GM18519 (cell line): ENCODE results near the gene AAK1.
"Not testable (repeated sequence)": the region's sequence is repeated elsewhere in the genome, so short reads cannot be mapped to it uniquely, and the experiment has no call there.

Source experiments
- ATAC-seq: cut with Tn5 transposase; IDR thresholded peaks from one replicate; pipeline ENCODE4 v1.9.1; 2021; ENCODE audit warnings: mild to moderate bottlenecking, moderate library complexity; ENCODE audit not compliant: unreplicated experiment, low FRiP score

AAK1 gene

DNA sequence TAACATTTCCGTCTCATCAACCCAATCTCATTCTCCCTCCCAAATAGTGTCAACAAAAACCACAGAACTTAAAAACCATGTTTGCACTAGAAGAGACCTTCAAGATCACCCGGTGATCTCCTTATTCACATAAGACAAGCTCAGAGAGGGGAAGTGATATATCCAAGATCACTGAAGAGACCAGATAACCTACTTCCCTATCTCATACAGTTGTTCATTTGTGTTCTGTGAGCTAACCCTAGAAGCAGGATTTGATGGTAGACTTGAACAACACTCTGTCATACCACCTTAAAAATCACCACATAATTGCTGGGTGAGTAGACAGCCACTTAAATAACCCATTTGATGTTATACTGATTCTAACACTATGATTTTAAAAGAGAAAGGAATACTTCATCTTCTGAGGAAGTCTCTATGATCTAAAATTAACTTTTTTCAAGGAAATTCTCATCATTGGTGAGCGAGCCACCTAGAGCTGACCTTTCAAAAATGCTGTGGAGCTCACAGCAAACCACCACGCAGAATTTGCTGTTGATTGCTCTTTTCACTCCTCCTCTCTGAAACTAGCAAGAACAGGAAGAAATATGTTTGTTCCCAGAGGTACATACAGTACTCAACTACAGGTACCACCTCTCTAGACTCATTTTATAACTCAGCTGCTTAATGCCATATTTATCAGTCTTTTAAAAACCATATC is 15.1 kb downstream of the AAK1 start:
- ATAC-seq, result no peak

DNA sequence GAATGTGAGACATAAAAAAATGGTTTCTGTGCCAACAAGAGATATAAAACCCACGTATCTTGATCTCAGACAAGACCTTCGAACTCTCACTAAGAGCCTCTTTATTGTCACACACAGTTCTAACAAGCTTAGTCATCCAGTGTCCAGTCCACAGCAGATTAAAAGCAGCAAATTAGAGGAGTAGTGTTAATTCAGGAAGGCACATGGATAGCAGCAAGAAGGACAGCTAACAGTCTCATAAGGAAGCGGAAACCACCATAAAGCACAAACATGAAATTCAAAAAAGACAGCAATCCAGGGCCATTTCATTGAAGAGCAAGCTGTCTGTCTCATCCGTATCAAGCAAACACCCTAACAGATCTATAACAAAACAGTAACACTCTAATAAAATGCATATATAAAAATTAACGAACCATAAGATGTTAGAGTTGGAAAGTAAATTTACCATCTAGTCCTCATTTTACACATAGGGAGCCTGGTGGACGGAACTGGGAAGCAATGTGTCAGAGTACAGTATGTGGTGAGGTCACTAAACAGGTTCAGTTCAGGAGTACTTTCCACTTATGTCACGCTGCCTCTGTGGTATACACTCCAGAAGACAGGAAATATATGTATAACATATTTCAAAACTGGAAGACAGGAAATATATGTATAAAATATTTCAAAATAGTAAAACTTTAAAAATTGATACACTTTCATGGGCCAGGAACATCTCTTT is 18.3 kb downstream of the AAK1 start:
- no peak for ATAC-seq

DNA sequence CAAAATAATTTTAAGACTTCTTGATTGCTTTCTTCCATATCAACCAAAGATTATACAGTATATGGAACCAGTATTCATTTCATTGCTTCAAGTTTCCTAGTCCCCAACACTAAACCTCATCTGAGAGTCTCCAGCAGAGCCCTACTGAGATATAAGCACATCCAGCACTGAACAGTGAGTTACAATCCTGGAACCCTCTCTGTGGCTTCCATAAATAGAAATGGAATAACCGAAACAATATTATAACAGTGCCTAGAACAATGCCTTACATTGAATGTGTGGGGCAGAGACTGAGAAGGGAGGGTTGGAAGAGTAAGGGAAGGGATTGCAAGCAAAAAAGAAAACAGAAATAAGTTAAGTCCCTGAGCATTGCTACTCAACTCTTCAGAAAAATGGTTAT is 18.9 kb downstream of the AAK1 start:
- no peak for ATAC-seq

DNA sequence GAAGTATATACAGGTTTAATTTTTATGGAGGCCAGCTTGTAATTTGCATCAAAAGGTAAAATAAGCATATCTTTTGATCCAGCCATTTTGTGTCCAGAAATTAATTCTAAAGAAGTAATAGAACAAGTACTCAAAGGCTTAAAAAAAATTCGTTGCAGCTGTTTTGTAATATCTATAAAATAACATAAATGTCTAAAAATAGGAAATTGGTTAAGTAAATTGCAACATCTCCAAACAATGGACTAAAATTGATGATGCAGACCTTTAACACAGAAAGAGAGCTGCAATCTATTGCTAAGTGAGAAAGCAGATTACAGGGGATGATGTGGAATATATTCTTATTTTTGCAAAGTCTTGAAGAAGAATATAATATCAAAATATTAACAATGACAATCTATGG is 19.4 kb downstream of the AAK1 start:
- ATAC-seq, result no peak

DNA sequence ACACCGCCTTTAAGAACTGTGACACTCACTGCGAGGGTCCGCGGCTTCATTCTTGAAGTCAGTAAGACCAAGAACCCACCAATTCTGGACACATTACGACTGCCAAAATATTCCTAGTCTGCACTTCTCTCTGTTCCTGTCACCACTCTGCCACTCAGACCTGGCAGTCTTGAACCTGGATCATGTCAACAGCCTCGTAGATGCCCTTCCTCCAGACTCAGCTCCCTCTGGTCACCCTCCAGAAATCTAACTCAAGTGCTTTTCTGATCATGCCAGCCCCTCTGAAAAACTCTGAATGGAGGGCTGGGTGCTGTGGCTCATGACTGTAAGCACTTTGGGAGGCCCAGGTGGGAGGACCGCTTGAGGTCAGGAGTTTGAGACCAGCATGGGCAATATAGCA is 20.3 kb downstream of the AAK1 start:
- no peak for ATAC-seq

DNA sequence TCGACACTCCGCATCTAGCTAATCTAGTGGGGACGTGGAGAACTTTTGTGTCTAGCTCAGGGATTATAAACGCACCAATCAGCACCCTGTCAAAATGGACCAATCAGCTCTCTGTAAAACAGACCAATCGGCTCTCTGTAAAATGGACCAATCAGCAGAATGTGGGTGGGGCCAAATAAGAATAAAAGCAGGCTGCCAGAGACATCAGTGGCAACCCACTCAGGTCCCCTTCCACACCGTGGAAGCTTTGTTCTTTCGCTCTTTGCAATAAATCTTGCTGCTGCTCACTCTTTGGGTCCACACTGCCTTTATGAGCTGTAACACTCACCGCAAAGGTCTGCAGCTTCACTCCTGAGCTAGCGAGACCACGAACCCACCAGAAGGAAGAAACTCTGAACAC is 20.7 kb downstream of the AAK1 start:
- ATAC-seq, result not testable (repeated sequence)

DNA sequence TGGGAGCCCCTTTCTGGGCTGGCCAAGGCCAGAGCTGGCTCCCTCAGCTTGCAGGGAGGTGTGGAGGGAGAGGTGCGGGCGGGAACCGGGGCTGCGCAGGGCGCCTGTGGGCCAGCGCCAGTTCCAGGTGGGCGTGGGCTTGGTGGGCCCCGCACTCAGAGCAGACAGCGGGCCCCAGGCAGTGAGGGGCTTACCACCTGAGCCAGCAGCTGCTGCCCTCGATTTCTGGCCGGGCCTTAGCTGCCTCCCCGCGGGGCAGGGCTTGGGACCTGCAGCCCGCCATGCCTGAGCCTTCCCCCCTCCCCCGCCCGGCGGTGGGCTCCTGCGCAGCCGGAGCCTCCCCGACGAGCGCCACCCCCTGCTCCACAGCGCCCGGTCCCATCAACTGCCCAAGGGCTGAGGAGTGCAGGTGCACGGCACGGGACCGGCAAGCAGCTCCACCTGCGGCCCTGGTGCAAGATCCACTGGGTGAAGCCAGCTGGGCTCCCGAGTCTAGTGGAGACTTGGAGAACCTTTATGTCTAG is 21.5 kb downstream of the AAK1 start:
- ATAC-seq, result not testable (repeated sequence)

DNA sequence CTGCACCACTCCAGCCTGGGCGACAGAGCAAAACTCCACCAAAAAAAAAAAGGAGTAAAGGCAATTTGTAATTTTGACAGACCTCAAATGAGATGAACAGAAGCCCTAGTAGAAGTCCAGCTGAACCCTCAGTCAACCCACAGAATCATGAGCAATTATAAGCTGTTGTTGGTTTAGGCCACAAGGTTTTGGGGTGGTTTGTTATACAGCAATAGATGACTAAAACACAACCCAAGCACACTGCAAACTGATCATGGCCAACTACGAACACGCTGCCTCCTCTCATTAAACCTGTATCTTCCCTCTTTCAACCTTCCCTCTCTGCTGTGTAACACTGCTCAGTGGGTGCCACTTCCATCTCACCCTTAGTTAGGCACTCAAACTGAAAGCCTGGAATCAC is 22.1 kb downstream of the AAK1 start:
- ATAC-seq, result no peak

DNA sequence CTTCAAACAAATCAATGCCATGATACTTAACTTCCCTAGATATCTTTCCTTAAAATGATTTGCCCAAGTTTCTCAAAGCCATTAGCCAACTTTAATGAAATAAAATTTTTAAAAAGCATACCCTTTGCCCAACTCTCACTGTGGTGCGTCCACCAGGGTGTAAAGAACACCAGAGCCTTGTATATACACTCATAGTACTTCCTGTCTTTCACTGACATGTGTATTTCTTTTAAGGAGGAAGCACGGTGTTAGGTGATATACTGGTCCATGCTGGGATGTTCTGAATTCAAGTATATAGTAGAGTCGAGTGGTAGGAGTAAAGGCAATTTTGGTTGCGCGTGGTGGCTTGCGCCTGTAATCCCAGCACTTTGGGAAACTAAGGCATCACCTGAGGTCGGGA is 22.7 kb downstream of the AAK1 start:
- ATAC-seq, result no peak

DNA sequence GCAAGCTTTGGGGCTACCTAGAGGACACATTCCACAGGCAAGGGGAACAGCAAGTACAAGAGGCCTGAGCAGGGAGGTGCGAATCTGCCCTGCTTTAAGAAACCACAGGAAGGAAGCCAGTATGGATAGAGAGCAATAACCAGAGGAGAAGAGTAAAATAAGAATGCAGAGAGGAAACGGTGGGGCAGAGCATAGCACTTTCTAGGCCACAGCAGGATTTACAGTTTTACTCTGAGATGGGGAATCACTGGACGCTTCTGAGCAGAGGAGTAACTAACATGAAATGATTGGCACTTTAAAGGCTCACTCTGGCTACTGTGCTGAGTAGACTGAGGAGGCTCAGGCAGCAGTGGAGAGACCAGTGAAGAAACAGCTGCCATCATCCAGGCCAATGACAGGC is 23.8 kb downstream of the AAK1 start:
- ATAC-seq, result no peak

DNA sequence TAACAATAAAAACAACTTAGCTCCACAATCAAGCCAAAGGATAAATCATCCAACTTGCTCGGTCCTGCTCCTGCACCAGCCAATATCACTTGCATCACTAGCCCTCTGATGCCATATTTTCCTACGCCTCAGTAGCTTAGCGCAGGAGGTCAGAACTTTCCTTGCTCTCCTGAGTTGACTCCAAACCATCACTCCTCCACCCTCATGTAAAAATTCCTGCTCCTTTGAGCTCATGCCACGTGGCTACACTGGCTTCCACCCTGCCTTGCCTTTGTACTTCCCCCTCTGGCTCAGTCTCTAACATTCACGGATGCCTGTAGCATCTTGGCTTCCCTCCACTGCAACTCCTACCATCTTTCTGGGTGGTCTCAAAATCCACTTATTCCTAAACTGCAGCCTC is 25.2 kb downstream of the AAK1 start:
- ATAC-seq, result no peak

DNA sequence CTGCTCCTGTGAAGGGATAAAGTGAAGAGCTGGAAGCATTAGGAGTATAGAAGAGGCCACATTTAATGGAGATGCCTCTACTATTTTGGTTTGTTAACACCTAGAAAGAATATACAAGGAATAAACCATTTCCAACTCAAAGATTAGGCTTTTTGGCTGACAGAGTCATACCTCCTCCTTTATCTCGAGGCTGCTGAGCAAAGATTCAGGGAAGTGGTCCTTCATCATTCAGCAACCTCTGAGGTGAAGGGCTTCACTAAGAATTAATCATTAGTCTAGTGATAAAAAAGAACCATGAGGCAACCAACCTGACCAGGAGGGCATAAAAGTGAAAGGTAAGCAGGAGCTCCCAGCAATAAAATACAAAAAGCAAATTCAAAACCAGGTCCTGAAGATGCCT is 25.8 kb downstream of the AAK1 start:
- no peak for ATAC-seq

DNA sequence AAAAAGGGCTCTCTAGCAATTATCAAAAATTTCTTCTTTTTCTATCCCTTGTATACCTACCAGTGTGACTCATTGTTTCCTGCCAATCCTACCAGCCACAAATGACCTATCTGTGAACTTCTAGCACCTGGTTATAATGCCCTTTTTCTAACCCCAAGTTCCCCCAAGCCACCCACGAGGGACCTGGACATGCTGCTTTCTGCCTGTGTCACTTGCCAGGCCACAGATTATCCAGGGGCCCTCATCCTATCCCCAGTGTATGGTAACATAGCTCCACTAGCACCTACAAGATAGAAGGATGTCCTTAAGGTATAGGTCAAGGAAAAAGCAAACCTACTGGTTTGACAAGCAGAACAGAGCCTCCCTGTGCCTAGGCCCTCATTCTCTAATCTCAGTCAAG is 26.8 kb downstream of the AAK1 start:
- no peak for ATAC-seq

DNA sequence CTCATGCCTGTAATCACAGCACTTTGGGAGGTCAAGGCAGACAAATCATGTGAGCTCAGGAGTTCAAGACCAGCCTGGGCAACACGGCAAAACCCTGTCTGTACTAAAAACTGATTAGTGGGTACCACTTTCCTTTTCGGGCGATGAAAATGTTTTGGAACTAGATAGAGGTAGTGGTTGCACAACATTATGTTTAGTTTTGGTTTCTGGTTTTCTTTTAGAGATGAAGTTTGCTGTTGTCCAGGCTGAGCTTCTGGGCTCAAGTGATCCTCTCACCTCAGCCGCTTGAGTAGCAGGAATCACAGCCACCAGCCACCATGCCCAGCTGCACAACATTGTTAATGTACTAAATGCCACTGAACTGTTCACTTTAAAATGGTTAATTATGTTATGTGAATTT is 27.6 kb downstream of the AAK1 start:
- no peak for ATAC-seq

DNA sequence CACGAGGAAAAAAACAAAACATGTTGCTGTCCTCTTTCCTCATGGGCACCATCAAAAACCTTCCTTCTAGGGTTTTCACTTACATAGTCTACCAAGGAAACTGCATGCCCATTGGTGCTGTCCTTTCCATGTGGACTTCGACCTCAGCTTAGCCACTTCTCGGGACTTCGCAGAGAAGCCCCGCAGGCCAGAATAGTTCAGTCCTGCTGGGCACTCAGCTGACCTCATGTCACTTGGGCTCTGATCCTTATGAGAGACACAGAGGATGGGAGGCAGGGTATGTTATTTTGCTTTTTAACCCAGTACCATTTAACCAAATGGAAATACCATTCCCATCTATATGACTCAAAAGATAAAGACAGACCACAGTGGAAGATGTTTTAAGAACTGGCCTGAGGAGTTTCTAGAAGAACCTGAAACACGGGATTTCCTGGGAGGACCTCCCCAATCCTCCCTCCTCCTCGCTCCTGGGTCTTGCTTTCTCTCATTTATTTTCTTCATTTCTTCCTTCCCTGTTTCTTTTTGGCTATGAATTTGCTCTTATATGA is 28.4 kb downstream of the AAK1 start:
- no peak for ATAC-seq

DNA sequence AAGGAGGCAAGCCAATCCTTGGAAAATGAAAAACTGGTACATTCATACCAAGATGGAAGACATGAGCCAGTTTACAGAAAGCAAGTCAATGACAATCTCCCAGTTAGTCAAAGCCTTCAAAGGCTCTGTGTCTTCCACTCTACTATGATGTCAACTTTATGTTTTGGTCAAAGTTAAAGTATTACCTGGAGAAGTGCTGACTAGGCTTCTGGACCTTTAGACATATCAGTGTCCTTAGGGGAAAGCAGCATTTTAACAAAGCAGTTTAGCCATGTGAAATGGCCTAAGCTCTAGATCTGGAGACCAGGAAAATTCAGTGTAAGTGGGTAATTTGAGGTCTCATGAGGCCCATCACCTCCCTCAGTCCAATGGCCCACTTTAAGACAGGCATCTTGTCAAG is 30.8 kb downstream of the AAK1 start:
- ATAC-seq, result no peak

DNA sequence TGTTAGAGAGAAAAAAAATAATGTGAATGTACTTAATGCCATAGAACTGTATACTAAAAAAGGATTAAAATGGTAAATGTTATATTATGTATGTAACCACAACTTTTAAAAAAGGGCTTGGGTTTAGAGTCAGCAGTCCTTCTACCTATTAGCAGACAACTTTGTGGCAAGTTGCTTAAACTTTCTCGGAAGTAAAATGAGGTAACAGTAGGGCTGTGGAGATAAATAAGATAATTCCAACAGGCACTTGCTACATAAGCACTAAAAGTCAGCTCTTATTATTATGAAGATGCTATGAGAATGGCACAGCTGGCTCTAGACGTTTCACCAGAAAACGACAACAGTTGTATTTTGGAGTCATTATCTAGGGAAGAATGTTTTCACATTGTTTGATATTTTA is 31.3 kb downstream of the AAK1 start:
- ATAC-seq, result no peak

DNA sequence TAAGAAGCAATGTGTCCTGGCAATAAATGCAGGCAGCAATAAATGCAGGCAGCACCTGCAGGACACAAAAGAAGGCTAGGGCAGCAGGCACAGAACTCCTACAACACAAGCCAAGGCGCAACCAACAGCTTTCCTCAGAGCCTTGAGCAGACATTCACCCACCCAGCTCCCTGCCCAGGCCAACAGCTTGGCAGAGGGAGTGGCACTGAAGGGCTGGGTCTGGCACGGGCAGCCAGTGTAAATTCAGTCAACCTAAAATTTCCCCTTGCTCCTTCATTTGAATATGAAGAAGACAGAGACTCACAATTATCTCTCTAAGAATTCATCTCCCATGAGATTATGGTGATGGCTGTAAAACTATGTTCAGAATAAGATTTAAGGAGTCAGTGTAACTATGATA is 35.4 kb downstream of the AAK1 start:
- ATAC-seq, result no peak

DNA sequence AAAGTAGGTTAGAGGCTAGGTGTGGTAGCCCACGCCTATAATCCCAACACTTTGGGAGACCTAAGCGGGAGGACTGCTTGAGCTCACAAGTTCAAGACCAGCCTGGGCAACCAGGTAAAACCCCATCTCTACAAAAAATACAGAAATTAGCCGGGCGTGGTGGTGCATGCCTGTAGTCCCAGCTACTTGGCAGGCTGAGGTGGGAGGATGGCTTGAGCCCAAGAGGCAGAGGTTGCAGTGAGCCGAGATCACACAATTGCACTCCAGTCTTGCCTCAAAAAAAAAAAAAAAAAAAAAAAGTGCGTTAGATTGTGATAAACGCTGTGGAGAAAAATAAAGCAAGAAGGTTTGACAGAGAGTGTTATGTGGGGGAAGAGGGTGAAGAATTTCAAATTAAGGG is 36.8 kb downstream of the AAK1 start:
- not testable (repeated sequence) for ATAC-seq

DNA sequence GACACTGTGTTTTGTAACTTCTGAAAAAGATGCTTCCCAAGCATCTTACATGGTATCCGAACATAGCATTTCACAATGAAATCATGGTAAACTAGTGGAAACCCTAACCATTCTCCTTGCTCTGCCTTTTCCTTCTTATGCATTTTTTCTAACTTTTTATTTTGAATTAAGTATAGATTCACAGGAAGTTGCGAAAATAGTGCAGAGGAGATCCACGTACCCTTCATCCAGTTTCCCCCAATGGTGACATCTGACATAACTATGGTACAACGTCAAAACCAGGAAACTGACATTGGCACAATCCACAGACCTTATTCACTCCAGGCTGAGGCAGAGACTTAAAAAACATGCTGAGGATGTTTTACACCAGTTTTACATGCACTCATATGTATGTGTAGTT is 38.3 kb downstream of the AAK1 start:
- ATAC-seq, result no peak

DNA sequence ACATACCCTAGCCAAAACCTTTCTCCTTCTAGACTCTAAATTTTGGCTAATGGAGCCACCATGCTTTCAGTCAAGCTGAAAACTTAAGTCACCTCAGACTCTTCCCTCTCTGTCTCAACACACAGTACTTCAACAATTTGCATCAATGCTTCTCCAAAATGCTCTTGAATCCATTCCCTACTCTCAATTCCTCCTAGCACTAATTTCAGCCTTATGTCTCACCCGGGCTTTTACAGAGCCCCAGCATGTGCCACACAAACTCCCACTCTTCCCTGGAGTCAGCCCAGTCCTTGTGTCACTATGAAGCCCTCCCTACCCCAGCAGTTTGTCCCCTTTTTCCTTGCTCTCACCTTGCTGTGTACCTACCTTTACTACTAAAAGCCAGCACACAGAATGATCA is 38.7 kb downstream of the AAK1 start:
- ATAC-seq, result no peak
